ENCODE results near the gene ABLIM2.

ABLIM2 gene

GRCh38 chr4:8063974-8064563 lies 94.5 kb downstream of the ABLIM2 start:
- no peak for DNase-seq

GRCh38 chr4:8061573-8061972 lies 97.0 kb downstream of the ABLIM2 start:
- no peak for DNase-seq

GRCh38 chr4:8061145-8061544 lies 97.5 kb downstream of the ABLIM2 start:
- DNase-seq, result no peak

- DNase-seq, result no peak
These were observed 98.0 kb downstream of the ABLIM2 start for GRCh38 chr4:8060632-8061031.

GRCh38 chr4:8058031-8058479 lies 100.6 kb downstream of the ABLIM2 start:
- DNase-seq, result no peak

- DNase-seq, result no peak
These were observed 103.4 kb downstream of the ABLIM2 start for GRCh38 chr4:8055206-8055605.

GRCh38 chr4:8053688-8054449 lies 104.7 kb downstream of the ABLIM2 start:
- no peak for DNase-seq

GRCh38 chr4:8052160-8052691 lies 106.4 kb downstream of the ABLIM2 start:
- no peak for DNase-seq

- DNase-seq, result no peak
These were observed 107.0 kb downstream of the ABLIM2 start for GRCh38 chr4:8051644-8052043.

- no peak for DNase-seq
These were observed 107.9 kb downstream of the ABLIM2 start for GRCh38 chr4:8050555-8051206.

GRCh38 chr4:8050180-8050554 lies 108.4 kb downstream of the ABLIM2 start:
- DNase-seq, result no peak

- DNase-seq, result no peak
These were observed 109.5 kb downstream of the ABLIM2 start for GRCh38 chr4:8048856-8049676.

GRCh38 chr4:8047837-8048678 lies 110.6 kb downstream of the ABLIM2 start:
- DNase-seq, result no peak

GRCh38 chr4:8046925-8047541 lies 111.6 kb downstream of the ABLIM2 start:
- no peak for DNase-seq

GRCh38 chr4:8045909-8046308 lies 112.7 kb downstream of the ABLIM2 start:
- no peak for DNase-seq

- DNase-seq, result peak; percentile 42
These were observed 113.9 kb downstream of the ABLIM2 start for GRCh38 chr4:8044699-8045098.

GRCh38 chr4:8044244-8044643 lies 114.4 kb downstream of the ABLIM2 start:
- DNase-seq, result no peak

- no peak for DNase-seq
These were observed 115.0 kb downstream of the ABLIM2 start for GRCh38 chr4:8043596-8043995.

- DNase-seq, result no peak
These were observed 116.7 kb downstream of the ABLIM2 start for GRCh38 chr4:8041868-8042267.

GRCh38 chr4:8041172-8041571 lies 117.4 kb downstream of the ABLIM2 start:
- no peak for DNase-seq

GRCh38 chr4:8040607-8041006 lies 118.0 kb downstream of the ABLIM2 start:
- no peak for DNase-seq

GRCh38 chr4:8039853-8040252 lies 118.8 kb downstream of the ABLIM2 start:
- no peak for DNase-seq

All from NCI-H1436 treated with DMSO at 0.1 percent for 48 hours (cell line).